KBM-7 (cell line): ENCODE results near the gene REEP2.

ENCODE experiments used
- DNase-seq: peaks from one replicate; pipeline ENCODE4 v3.0.0-alpha.2; 2015
- in situ Hi-C: fragments of 300-500 bp; cut with MboI; formaldehyde crosslinking; loops from 2 replicates; pipeline ENCODE4 v1.14.3; 2020; ENCODE audit warnings: low sequenced_read_pairs, low pct_unique_long_range_greater_than_20kb, mixed read lengths

Gene REEP2

GRCh38 chr5:138490648-138491283, 51.9 kb downstream of the REEP2 start:
- in situ Hi-C loops, result no loop called here
- no peak for DNase-seq

- in situ Hi-C loops, result no loop called here
- DNase-seq, result no peak
Measured at GRCh38 chr5:138491284-138491648, 52.4 kb downstream of the REEP2 start.

DNA sequence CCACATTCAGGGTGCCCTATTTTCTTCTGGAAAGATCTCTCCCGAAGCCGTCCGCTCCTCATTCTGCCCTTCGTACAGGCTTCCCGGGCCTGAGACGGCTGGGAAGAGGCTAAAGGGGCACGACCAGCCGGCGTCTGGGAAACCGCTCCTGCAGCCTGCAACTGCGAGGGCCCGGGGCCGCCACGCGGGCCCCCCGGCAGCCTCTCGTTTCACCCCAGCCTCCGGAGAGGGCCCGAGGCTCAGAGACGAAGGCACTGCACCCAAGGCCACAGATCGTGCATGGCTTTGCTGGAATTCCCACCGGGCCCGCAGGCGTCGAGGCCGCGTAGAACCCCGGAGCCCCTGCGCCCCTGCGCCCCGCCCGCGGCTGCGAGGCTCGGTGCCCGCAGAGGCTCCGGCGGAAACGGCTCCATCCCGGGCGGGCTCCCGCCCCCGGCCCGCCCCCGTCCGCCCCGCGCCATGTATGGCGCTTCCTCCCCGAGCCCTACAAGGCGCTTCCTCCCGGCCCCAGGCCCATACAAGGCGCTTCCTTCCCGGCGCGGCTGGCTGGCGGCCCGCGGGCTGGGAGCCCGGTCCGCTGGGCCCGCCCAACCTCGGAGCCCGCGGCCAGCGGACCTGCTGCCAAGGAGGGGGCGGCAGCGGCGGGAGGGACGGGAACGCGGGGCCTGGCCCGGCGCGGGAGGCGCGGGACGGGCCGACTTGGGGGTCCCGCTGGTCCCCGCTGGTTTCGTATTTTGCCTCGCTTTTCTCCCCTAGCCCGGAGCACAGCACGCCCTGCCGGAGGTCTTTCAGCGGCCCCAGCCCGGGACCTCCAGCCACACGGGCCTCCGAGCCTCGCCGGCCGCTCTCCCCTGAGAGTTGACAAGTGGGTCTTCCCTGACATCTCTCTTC, 53.1 kb downstream of the REEP2 start:
- peak; percentile 70 for DNase-seq
- in situ Hi-C loops, result no loop called here

GRCh38 chr5:138492560-138493045, 53.7 kb downstream of the REEP2 start:
- DNase-seq, result no peak
- in situ Hi-C loops, result no loop called here

DNA sequence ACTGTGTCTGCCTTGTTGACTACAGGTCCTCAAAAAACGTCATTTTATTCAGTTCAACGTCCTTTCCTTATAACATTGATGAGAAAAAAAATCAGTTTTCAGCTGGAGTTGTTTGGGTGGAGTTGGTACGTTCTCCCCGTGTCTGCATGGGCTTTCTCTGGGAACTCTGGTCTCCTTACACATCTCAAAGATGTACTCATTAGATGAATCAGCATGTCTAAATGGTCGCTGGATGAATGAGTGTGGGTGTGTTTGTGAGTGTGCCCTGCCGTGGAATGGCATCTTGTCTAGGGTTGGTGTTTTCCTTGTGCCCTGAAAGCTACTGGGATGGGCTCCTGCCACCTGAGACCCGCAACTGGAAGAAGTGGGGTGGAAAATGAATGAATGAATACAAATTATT, 56.5 kb downstream of the REEP2 start:
- no peak for DNase-seq
- in situ Hi-C loops, result no loop called here
